CD4-positive, alpha-beta T cell treated with Interleukin-15 for 1 hour (primary cell): ENCODE results near the gene NEDD4.
A peak's percentile ranks its signal among the peaks of the same experiment; 100 is the strongest.
"Not testable (repeated sequence)": the region's sequence is repeated elsewhere in the genome, so short reads cannot be mapped to it uniquely, and the experiment has no call there.

Experiments
- DNase-seq: peaks from one replicate; pipeline ENCODE4 v3.0.0-alpha.2; 2020

NEDD4 gene

GRCh38 chr15:55993111-55993803 lies at the start of gene NEDD4:
NEDD4 (minus strand) TSS chr15:55993612; CDS start chr15:55993555, 57 bp downstream.
- peak; percentile 70 for DNase-seq

GRCh38 chr15:56042498-56042897 lies 49.1 kb upstream of the NEDD4 start:
- DNase-seq: no peak

- DNase-seq: no peak
Measured at GRCh38 chr15:56042031-56042430, 48.6 kb upstream of the NEDD4 start.

GRCh38 chr15:56040081-56041035 lies 46.9 kb upstream of the NEDD4 start:
- DNase-seq: no peak

DNA sequence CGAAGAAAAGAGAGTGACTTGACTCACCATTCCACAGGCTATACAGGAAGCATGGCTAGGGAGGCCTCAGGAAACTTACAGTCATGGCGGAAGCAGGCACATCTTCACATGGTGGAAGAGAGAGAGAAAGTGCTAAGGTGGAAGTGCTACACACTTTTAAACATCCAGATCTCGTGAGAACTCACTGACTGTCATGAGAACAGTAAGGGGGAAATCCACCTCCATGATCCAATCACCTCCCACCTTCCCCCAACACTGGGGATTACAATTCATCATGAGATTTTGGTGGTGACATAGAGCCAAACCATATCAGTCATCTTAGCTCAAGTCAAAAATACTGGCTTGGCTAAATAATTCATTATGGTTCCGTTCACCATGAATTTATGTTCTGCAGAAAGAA lies 45.3 kb upstream of the NEDD4 start:
- DNase-seq: no peak

GRCh38 chr15:56038015-56038414 lies 44.6 kb upstream of the NEDD4 start:
- no peak for DNase-seq

GRCh38 chr15:56036546-56037067 lies 43.2 kb upstream of the NEDD4 start:
- DNase-seq: no peak

GRCh38 chr15:56035166-56035565 lies 41.8 kb upstream of the NEDD4 start:
- no peak for DNase-seq

DNA sequence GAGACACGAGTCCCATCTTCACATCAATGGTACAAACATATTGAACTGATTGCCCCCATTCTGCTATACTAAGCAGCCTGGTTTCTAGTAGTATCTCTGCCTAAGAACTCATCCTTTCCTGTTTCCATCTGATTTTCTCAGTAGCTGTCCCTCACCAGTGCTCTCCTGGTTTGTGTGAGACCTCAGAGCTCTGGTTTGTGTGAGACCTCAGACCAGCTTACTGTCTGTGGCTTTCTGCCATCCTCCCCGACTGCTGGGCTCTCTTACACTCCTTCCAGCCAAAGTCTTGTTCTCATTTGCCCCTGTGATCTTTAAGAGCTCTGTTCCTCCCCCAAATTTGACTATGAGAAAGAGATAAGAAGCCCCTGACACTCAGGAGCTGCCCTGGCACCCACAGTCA lies 41.1 kb upstream of the NEDD4 start:
- DNase-seq: no peak

GRCh38 chr15:56032373-56032772 lies 39.0 kb upstream of the NEDD4 start:
- DNase-seq: no peak

GRCh38 chr15:56031836-56032235 lies 38.4 kb upstream of the NEDD4 start:
- no peak for DNase-seq

- DNase-seq: no peak
Measured at GRCh38 chr15:56031402-56031801, 38.0 kb upstream of the NEDD4 start.

- no peak for DNase-seq
Measured at GRCh38 chr15:56028430-56028829, 35.0 kb upstream of the NEDD4 start.

- DNase-seq: not testable (repeated sequence)
Measured at GRCh38 chr15:56023160-56023559, 29.7 kb upstream of the NEDD4 start.

- no peak for DNase-seq
Measured at GRCh38 chr15:56019819-56020486, 26.5 kb upstream of the NEDD4 start.

GRCh38 chr15:56019060-56019793 lies 25.8 kb upstream of the NEDD4 start:
- no peak for DNase-seq

DNA sequence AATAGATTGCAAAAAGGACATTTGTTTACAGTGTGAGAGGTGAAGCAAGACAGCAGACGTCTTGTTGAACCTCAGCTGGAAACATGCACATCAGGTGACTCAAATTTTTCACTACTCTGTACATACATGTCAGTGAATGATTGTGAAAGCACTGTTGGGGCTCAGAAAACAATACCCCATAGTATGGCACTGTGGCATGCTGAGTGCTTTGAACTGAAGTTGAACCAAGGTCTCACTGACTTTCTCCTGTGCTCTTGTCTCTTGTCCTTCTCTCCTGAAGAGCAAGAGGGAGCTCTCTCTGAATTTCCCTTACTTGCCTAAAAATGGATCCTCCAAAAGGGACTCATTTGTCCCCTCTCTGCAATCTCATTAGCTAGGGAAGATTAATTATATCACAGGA lies 24.5 kb upstream of the NEDD4 start:
- no peak for DNase-seq

GRCh38 chr15:56017511-56017910 lies 24.1 kb upstream of the NEDD4 start:
- DNase-seq: no peak

DNA sequence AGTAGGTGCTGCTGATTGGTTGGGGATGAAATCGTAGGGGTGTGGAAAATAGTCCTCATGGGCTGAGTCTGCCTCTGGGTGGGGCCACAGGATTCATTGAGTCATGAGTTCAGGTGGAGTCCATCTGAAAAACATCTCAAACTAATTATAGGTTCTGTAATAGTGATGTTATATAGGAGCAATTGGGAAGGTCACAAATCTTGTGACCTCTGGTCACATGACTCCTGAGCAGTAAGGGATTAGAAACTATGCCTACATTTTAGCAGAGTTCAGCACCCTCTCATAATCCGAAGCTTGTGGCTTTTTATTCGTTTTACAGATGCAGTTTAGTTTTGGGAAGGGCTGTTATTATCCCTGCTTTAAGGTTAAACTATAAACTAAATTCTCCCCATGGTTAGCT lies 22.9 kb upstream of the NEDD4 start:
- no peak for DNase-seq

DNA sequence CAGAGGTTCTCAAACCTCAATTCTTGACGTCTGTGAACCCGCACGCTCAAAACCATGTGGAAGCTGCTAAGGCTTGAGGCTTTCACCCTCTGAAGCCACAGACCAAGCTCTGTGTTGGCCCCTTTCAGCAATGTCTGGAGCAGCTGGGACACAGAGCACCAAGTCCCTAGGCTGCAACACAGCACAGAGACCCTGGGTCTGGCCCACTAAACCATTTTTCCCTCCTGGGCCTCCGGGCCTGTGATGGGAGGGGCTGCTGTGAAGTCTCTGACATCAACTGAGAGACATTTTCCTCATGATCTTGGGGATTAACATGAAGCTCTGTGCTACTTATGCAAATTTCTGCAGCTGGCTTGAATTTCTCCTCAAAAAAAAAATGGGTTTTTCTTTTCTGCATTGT lies 21.3 kb upstream of the NEDD4 start:
- no peak for DNase-seq

DNA sequence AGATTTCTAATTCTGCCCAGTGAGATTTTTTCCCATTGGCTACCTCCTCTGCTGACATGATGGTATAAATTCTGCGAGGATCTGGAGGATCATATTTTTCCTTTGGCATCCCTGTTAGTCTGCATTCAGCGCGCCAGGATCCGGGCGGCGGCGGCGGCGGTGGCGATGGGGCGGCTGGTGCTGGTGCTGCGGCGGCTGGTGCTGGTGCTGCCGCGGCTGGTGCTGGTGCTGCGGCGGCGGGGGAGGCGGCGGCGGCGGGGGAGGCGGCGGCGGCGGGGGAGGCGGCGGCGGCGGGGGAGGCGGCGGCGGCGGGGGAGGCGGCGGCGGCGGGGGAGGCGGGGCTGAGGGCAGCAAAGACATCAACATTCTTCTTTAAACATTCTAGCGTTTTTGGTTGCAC lies 13.6 kb upstream of the NEDD4 start:
- DNase-seq: not testable (repeated sequence)

GRCh38 chr15:56006371-56006770 lies 13.0 kb upstream of the NEDD4 start:
- DNase-seq: not testable (repeated sequence)

- DNase-seq: not testable (repeated sequence)
Measured at GRCh38 chr15:56004281-56004680, 10.9 kb upstream of the NEDD4 start.
